Endodermal cell (in vitro differentiated cells): Measurements from ENCODE around the gene ARHGAP26. TPM values are rescaled to one million over a fixed set of nuclear protein-coding genes. Genes with fewer than 3 reads are reported as not detected.

ENCODE experiments used
- DNase-seq: peaks from one replicate; pipeline ENCODE4 v3.0.0-alpha.2; 2017
- H3K27ac ChIP-seq: 2 replicates; pipeline ENCODE4 v1.5.1; 2013; ENCODE audit warnings: mild to moderate bottlenecking, low read depth, low read length, moderate library complexity
- H3K27me3 ChIP-seq: 2 replicates; pipeline ENCODE4 v1.6.1; 2013; ENCODE audit warnings: mild to moderate bottlenecking, low read length, moderate library complexity; ENCODE audit not compliant: insufficient read depth, control insufficient read depth, poor library complexity, severe bottlenecking
- H3K36me3 ChIP-seq: 2 replicates; pipeline ENCODE4 v1.7.0; 2013; ENCODE audit warnings: mild to moderate bottlenecking, low read length, moderate library complexity; ENCODE audit not compliant: control insufficient read depth, insufficient read depth
- H3K4me1 ChIP-seq: one replicate; pipeline ENCODE4 v1.7.0; 2013; ENCODE audit warnings: low read length; ENCODE audit not compliant: control insufficient read depth, insufficient read depth
- H3K4me3 ChIP-seq: 2 replicates; pipeline ENCODE4 v1.5.1; 2013; ENCODE audit warnings: mild to moderate bottlenecking, low read length, moderate library complexity
- H3K9ac ChIP-seq: 2 replicates; pipeline ENCODE4 v1.6.1; 2013; ENCODE audit warnings: mild to moderate bottlenecking, low read length, moderate library complexity; ENCODE audit not compliant: poor library complexity, severe bottlenecking; ENCODE audit errors: extremely low read depth
- H3K9me3 ChIP-seq: 2 replicates; pipeline ENCODE4 v1.6.1; 2013; ENCODE audit warnings: mild to moderate bottlenecking, low read length, moderate library complexity; ENCODE audit not compliant: control insufficient read depth
- H3K27ac Mint-ChIP-seq: 2 replicates; pipeline ENCODE4 v1.8.0; 2020; ENCODE audit warnings: mixed read lengths
- H3K27me3 Mint-ChIP-seq: 2 replicates; pipeline ENCODE4 v1.8.0; 2021; ENCODE audit warnings: mild to moderate bottlenecking, mixed read lengths; ENCODE audit not compliant: insufficient read depth
- H3K36me3 Mint-ChIP-seq: 2 replicates; pipeline ENCODE4 v1.8.0; 2020; ENCODE audit warnings: low read depth, mixed read lengths
- H3K4me1 Mint-ChIP-seq: 2 replicates; pipeline ENCODE4 v1.8.0; 2020; ENCODE audit warnings: mixed read lengths
- H3K4me3 Mint-ChIP-seq: 2 replicates; pipeline ENCODE4 v1.8.0; 2020; ENCODE audit warnings: mild to moderate bottlenecking, moderate library complexity, mixed read lengths
- H3K9me3 Mint-ChIP-seq: 2 replicates; pipeline ENCODE4 v1.8.0; 2020; ENCODE audit warnings: mild to moderate bottlenecking, mixed read lengths
- CTCF ChIP-seq: fragments of 200-600 bp; sonication (generic); conservative IDR thresholded peaks from 2 replicates; pipeline ENCODE4 v1.5.0; 2021; ENCODE audit warnings: antibody characterized with exemption, mild to moderate bottlenecking
- WGBS, 2 experiments: methylation state at CpG; one replicate each; pipeline versions ENCODE4 v1.1.5 to v1.1.7; 2013; ENCODE audit warnings: missing lambda C conversion rate in 2 of 2, mixed read lengths in 1 of 2; ENCODE audit not compliant: insufficient coverage in 1 of 2, insufficient read length in 1 of 2; 5-methylcytosine and 5-hydroxymethylcytosine counted together
- total RNA-seq, 2 donors: library from RNA; stranded (reverse); fragmentation: NEBNext Ultra II Directional in 1 of 2; extraction: Animal tissue kit (Norgen Biotek cat#: 25700) in 1 of 2; gene quantifications; 2 replicates in 1 of 2; 3 replicates in 1 of 2; pipeline ENCODE4 v1.2.1, GENCODE V29; 2021

ARHGAP26 gene
- total RNA-seq, 2 donors from 2014 or later, result 49.2 to 60.5 TPM

- Histone ChIP-seq H3K4me1 (peaks cover 5% of the 10 kb centered on the region), H3K9me3 (no peaks in the 10 kb centered on the region), H3K9ac (no peak overlapping the region), H3K27me3 (no peaks in the 10 kb centered on the region), H3K27ac (no peak overlapping the region), H3K36me3 (no peaks in the 10 kb centered on the region), H3K4me3 (no peak overlapping the region)
- Mint-ChIP-seq H3K27me3 (no peaks in the 10 kb centered on the region), H3K9me3 (no peaks in the 10 kb centered on the region), H3K4me1 (peaks cover 48% of the 10 kb centered on the region), H3K36me3 (peaks cover 3% of the 10 kb centered on the region), H3K27ac (no peak overlapping the region), H3K4me3 (no peak overlapping the region)
- TF ChIP-seq CTCF, result no peak
- DNase-seq, result no peak
Measured at GRCh38 chr5:142819292-142819691, 49.1 kb downstream of the ARHGAP26 start.

DNA sequence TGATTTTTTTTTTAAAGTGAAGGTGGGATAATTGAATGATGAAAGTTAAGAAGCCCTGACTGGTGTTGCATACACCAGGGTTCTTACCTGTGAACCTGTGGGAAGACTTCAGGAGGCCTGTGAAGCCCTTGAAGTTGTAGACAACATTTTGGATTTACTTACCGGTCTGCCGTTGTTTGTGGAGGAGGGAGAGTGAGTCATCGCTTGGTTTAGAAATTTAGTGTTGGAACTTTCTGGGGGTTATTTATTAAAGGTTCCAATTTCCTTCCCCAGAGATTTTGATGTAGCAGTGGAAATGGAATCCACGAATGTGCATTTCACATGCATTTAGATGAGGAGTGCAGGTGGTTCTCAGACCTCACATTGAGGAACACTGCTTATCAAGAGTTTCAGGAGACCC, 49.6 kb downstream of the ARHGAP26 start:
- H3K4me3 Mint-ChIP-seq, result no peak overlapping the region
- H3K27me3 Mint-ChIP-seq, result no peaks in the 10 kb centered on the region
- Histone ChIP-seq H3K4me3 (no peak overlapping the region), H3K9ac (no peak overlapping the region), H3K4me1 (peaks cover 5% of the 10 kb centered on the region), H3K27ac (no peak overlapping the region), H3K27me3 (no peaks in the 10 kb centered on the region), H3K36me3 (no peaks in the 10 kb centered on the region), H3K9me3 (no peaks in the 10 kb centered on the region)
- no peak for TF ChIP-seq CTCF
- WGBS, 2 experiments, result 92 to 100% methylated on average over 3 to 4 of the region's 4 CpGs
- DNase-seq, result no peak
- H3K36me3 Mint-ChIP-seq, result peaks cover 3% of the 10 kb centered on the region
- H3K9me3 Mint-ChIP-seq, result no peaks in the 10 kb centered on the region
- peaks cover 51% of the 10 kb centered on the region for H3K4me1 Mint-ChIP-seq
- no peak overlapping the region for H3K27ac Mint-ChIP-seq

DNA sequence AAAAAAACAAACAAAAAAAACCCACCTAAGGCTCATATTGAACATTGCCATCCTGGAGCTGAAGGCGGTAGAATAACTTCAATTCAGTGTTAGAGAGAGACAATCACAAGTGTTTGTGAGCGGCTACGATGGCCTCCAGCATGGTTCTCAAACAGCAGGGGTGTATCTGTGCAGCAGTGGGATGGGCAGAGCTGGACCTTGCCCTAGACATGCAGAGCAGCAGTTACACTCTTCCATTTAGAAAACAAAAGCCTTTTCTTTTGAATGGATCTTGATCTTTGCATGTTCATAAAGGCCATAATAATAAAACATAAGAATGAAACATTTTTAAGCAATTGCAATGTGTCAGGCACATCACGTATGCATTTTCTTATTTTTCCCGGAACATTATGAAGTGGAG, 50.3 kb downstream of the ARHGAP26 start:
- no peaks in the 10 kb centered on the region for H3K27me3 ChIP-seq
- TF ChIP-seq CTCF, result no peak
- H3K9ac ChIP-seq, result no peak overlapping the region
- peaks cover 57% of the 10 kb centered on the region for H3K4me1 Mint-ChIP-seq
- 87 to 98% methylated on average over 5 of the region's 5 CpGs for WGBS, 2 experiments
- no peaks in the 10 kb centered on the region for H3K9me3 Mint-ChIP-seq
- no peak for DNase-seq
- H3K4me3 Mint-ChIP-seq, result no peak overlapping the region
- no peak overlapping the region for H3K27ac Mint-ChIP-seq
- H3K4me1 ChIP-seq, result peaks cover 5% of the 10 kb centered on the region
- no peaks in the 10 kb centered on the region for H3K27me3 Mint-ChIP-seq
- H3K4me3 ChIP-seq, result no peak overlapping the region
- H3K36me3 Mint-ChIP-seq, result peaks cover 2% of the 10 kb centered on the region
- H3K27ac ChIP-seq, result no peak overlapping the region
- H3K9me3 ChIP-seq, result no peaks in the 10 kb centered on the region
- H3K36me3 ChIP-seq, result no peaks in the 10 kb centered on the region
